Measurements from ENCODE around the gene SDCCAG8. TPM values are rescaled to one million over a fixed set of nuclear protein-coding genes. Genes with fewer than 3 reads are reported as not detected.

Gene SDCCAG8
- total and polyA plus RNA-seq, 2 experiments from 2014 or later = 28.3 to 39.3 TPM

DNA sequence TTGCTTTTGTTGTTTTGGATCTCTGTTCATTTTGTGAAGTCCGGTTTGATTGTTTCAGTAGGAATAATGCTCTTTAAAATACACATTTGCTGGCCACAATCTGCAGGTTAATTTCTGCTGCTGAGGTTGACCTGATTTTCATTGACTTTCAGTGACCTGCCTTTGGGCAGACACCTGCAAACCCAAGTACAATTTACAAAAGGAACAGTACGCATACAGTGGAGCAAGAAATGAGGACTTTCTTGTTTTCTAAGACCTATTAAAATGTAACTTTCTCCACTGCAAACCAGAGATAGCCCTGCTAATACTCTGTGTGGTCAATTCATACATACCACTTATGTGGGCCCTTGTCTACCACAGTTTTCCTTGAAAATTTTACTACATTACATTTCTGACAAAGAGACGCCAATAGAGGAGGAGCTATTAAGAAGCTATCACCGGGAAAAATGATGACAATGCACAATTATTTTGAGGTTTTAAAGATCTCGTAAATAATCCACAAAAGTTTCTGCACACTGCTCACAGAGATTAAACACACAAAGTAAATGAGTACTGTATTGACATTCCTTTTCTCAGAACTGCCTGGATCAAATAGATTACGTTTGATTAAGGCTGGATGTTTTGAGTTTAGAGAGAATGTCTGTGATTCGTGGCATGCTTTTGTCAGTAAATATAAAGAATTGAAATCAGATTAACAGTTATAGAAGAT, 141.9 kb downstream of the SDCCAG8 start:
- Histone ChIP-seq H3K27ac (no peak overlapping the region), H3K4me1 (ENCODE audit: insufficient read depth) (no peaks in the 10 kb centered on the region), H3K9me2 (replicated peaks; ENCODE audit: insufficient read depth) (no peaks in the 10 kb centered on the region), H3K4me2 (no peak overlapping the region), H3K79me2 (no peaks in the 10 kb centered on the region), H4K20me1 (ENCODE audit: insufficient read depth, poor library complexity, severe bottlenecking) (no peaks in the 10 kb centered on the region), H3K27me3 (no peaks in the 10 kb centered on the region), H3K9me3 (ENCODE audit: low read depth) (no peaks in the 10 kb centered on the region), H3K4me3 (no peak overlapping the region), H3K36me3 (replicated peaks; ENCODE audit: insufficient read depth, low read depth) (no peaks in the 10 kb centered on the region), H2AFZ (no peak overlapping the region)
- TF ChIP-seq EZH2 (IDR thresholded peaks at IDR 0.05; ENCODE audit: borderline replicate concordance) (no peak), CTCF (IDR thresholded peaks at IDR 0.05; ENCODE audit: poor library complexity) (no peak), EZH2phosphoT487 (IDR thresholded peaks at IDR 0.05; ENCODE audit: low read depth, severe bottlenecking, unreplicated experiment) (no peak)
- 58% methylated on average over 7 of the region's 7 CpGs for WGBS (ENCODE audit: low lambda C conversion rate, missing lambda C conversion rate)
- no peak for DNase-seq (ENCODE audit: low spot score)

- Histone ChIP-seq H2AFZ (no peak overlapping the region), H3K27ac (no peak overlapping the region), H3K9me3 (ENCODE audit: low read depth) (no peaks in the 10 kb centered on the region), H3K4me2 (no peak overlapping the region), H3K27me3 (no peaks in the 10 kb centered on the region), H3K4me3 (no peak overlapping the region), H3K4me1 (ENCODE audit: insufficient read depth) (no peaks in the 10 kb centered on the region), H3K9me2 (replicated peaks; ENCODE audit: insufficient read depth) (no peaks in the 10 kb centered on the region), H3K36me3 (replicated peaks; ENCODE audit: insufficient read depth, low read depth) (no peaks in the 10 kb centered on the region), H4K20me1 (ENCODE audit: insufficient read depth, poor library complexity, severe bottlenecking) (no peaks in the 10 kb centered on the region), H3K79me2 (no peaks in the 10 kb centered on the region)
- no peak for TF ChIP-seq EZH2 (IDR thresholded peaks at IDR 0.05; ENCODE audit: borderline replicate concordance)
- TF ChIP-seq CTCF (IDR thresholded peaks at IDR 0.05; ENCODE audit: poor library complexity) = no peak
- TF ChIP-seq EZH2phosphoT487 (IDR thresholded peaks at IDR 0.05; ENCODE audit: low read depth, severe bottlenecking, unreplicated experiment) = no peak
- DNase-seq (ENCODE audit: low spot score) = no peak
- WGBS (ENCODE audit: low lambda C conversion rate, missing lambda C conversion rate) = 98% methylated on average over 15 of the region's 15 CpGs
These were observed 143.8 kb downstream of the SDCCAG8 start for GRCh38 chr1:243399561-243400155.

- Histone ChIP-seq H3K4me2 (no peak overlapping the region), H3K79me2 (no peaks in the 10 kb centered on the region), H3K27ac (no peak overlapping the region), H3K9me2 (replicated peaks; ENCODE audit: insufficient read depth) (no peaks in the 10 kb centered on the region), H2AFZ (no peak overlapping the region), H3K4me1 (ENCODE audit: insufficient read depth) (no peaks in the 10 kb centered on the region), H3K36me3 (replicated peaks; ENCODE audit: insufficient read depth, low read depth) (no peaks in the 10 kb centered on the region), H3K4me3 (no peak overlapping the region), H3K27me3 (no peaks in the 10 kb centered on the region), H3K9me3 (ENCODE audit: low read depth) (no peaks in the 10 kb centered on the region), H4K20me1 (ENCODE audit: insufficient read depth, poor library complexity, severe bottlenecking) (no peaks in the 10 kb centered on the region)
- DNase-seq (ENCODE audit: low spot score) = no peak
- TF ChIP-seq EZH2phosphoT487 (IDR thresholded peaks at IDR 0.05; ENCODE audit: low read depth, severe bottlenecking, unreplicated experiment) = no peak
- TF ChIP-seq CTCF (IDR thresholded peaks at IDR 0.05; ENCODE audit: poor library complexity) = no peak
- no peak for TF ChIP-seq EZH2 (IDR thresholded peaks at IDR 0.05; ENCODE audit: borderline replicate concordance)
- WGBS (ENCODE audit: low lambda C conversion rate, missing lambda C conversion rate) = 98% methylated on average over 6 of the region's 6 CpGs
These were observed 147.0 kb downstream of the SDCCAG8 start for GRCh38 chr1:243402868-243403267.
